Measurements from ENCODE around the gene TSHZ2.

GRCh38 chr20:53423587-53424146 lies 451.5 kb downstream of the TSHZ2 start:
- TF ChIP-seq EZH2 (IDR thresholded peaks at IDR 0.05; ENCODE audit: insufficient read depth, low read length) (no peak), CTCF (IDR thresholded peaks at IDR 0.05; ENCODE audit: insufficient read depth, low read depth, low read length) (no peak)

Measured in astrocyte (in vitro differentiated cells and primary cell).